ENCODE data around the gene TMOD1. TPM values are rescaled to one million over a fixed set of nuclear protein-coding genes. Genes with fewer than 3 reads are reported as not detected.
A peak's percentile ranks its signal among the peaks of the same experiment; 100 is the strongest.

Gene TMOD1
- total and polyA plus RNA-seq, 9 donors, result 37.1 to 77.2 (median 64.0) TPM

GRCh38 chr9:97557606-97558095, 56.2 kb downstream of the TMOD1 start:
- Histone ChIP-seq H3K27ac (peak overlapping the region; percentile 84 to 86), H3K4me3 (no peak overlapping the region), H3K27me3 (no peaks in the 10 kb centered on the region), H3K9me3 (no peaks in the 10 kb centered on the region), H3K36me3 (no peaks in the 10 kb centered on the region), H3K4me1 (ENCODE audit: insufficient read depth) (peaks cover 39% of the 10 kb centered on the region)
- intact Hi-C loops (cut with DNase I), result loop anchor here in 3 of 4 donors (2.0 to 5.0 kb wide), 2 partner anchors 55 kb away; partner anchors contain the start of gene TMOD1 (in 2 of the 3)
- 2% methylated on average over 7 of the region's 7 CpGs for WGBS, 3 donors
- peak; percentile 83 to 88 (median 86) for DNase-seq
- TF ChIP-seq CTCF (IDR thresholded peaks at IDR 0.05) (no peak), EP300 (IDR thresholded peaks at IDR 0.05) (peak; percentile 69), POLR2A (IDR thresholded peaks at IDR 0.05) (peak; percentile 77)

GRCh38 chr9:97558701-97559101, 57.2 kb downstream of the TMOD1 start:
- Histone ChIP-seq H3K9me3 (no peaks in the 10 kb centered on the region), H3K27ac (peak overlapping the region; percentile 17 to 84), H3K36me3 (no peaks in the 10 kb centered on the region), H3K4me1 (ENCODE audit: insufficient read depth) (peaks cover 42% of the 10 kb centered on the region), H3K27me3 (no peaks in the 10 kb centered on the region), H3K4me3 (no peak overlapping the region)
- TF ChIP-seq CTCF (IDR thresholded peaks at IDR 0.05) (no peak), EP300 (IDR thresholded peaks at IDR 0.05) (no peak), POLR2A (IDR thresholded peaks at IDR 0.05) (no peak)
- DNase-seq, result no peak
- intact Hi-C loops (cut with DNase I), result loop anchor here in 2 of 4 donors (5.0 kb wide), 1 partner anchor 56 kb away; the partner anchor contains the start of gene TMOD1 (in 2 of the 2)
- WGBS, 3 donors, result 72 to 84% (median 80%) methylated on average over 3 of the region's 3 CpGs

- DNase-seq, result no peak
- WGBS, 3 donors, result 62 to 75% (median 68%) methylated on average over 10 of the region's 10 CpGs
- Histone ChIP-seq H3K4me3 (no peak overlapping the region), H3K9me3 (no peaks in the 10 kb centered on the region), H3K4me1 (ENCODE audit: insufficient read depth) (peaks cover 45% of the 10 kb centered on the region), H3K27ac (peak overlapping the region; percentile 17 to 84), H3K36me3 (no peaks in the 10 kb centered on the region), H3K27me3 (no peaks in the 10 kb centered on the region)
- intact Hi-C loops (cut with DNase I), result loop anchor here in 2 of 4 donors (5.0 kb wide), 1 partner anchor 57 kb away; the partner anchor contains the start of gene TMOD1 (in 2 of the 2)
- TF ChIP-seq EP300 (IDR thresholded peaks at IDR 0.05) (no peak), CTCF (IDR thresholded peaks at IDR 0.05) (no peak), POLR2A (IDR thresholded peaks at IDR 0.05) (no peak)
Observed at GRCh38 chr9:97559111-97559514, 57.6 kb downstream of the TMOD1 start.

- H3K27ac ChIP-seq, result no peak overlapping the region
- DNase-seq, result no peak
- 76 to 89% (median 80%) methylated on average over 6 of the region's 6 CpGs for WGBS, 3 donors
- no peaks in the 10 kb centered on the region for H3K9me3 ChIP-seq
- TF ChIP-seq POLR2A (IDR thresholded peaks at IDR 0.05) (no peak), CTCF (IDR thresholded peaks at IDR 0.05) (no peak), EP300 (IDR thresholded peaks at IDR 0.05) (no peak)
- intact Hi-C loops (cut with DNase I), result no loop called here
- H3K36me3 ChIP-seq, result no peaks in the 10 kb centered on the region
- peaks cover 40% of the 10 kb centered on the region for H3K4me1 ChIP-seq (ENCODE audit: insufficient read depth)
- H3K27me3 ChIP-seq, result no peaks in the 10 kb centered on the region
- no peak overlapping the region for H3K4me3 ChIP-seq
Observed at GRCh38 chr9:97560154-97560553, 58.7 kb downstream of the TMOD1 start.
